ENCODE results near the gene BRIX1. TPM values are rescaled to one million over a fixed set of nuclear protein-coding genes. Genes with fewer than 3 reads are reported as not detected.

BRIX1 gene
- total and polyA plus RNA-seq, 9 of the 15 experiments (the other 6 are each of a cell fraction or from before 2014, with no cell fraction given): 115 to 193 (median 159) TPM

- TF ChIP-seq FIP1L1 (IDR thresholded peaks at IDR 0.05; ENCODE audit: low read depth, low read length, poor library complexity, severe bottlenecking): no peak
- no peak for TF ChIP-seq ETS2 (tag; IDR thresholded peaks at IDR 0.05; ENCODE audit: borderline replicate concordance, poor library complexity, severe bottlenecking)
- no peak for TF ChIP-seq MTA2 (IDR thresholded peaks at IDR 0.05; ENCODE audit: low read depth)
These were observed 29.0 kb upstream of the BRIX1 start (continued) for GRCh38 chr5:34886392-34887119.

- H3K9me1 ChIP-seq (ENCODE audit: control insufficient read depth, insufficient read depth, low read length): no peaks in the 10 kb centered on the region
- H3K27ac ChIP-seq (ENCODE audit: extremely low read depth, low read depth, low read length): no peak overlapping the region
- H3K36me3 ChIP-seq (ENCODE audit: control insufficient read depth, insufficient read depth, low read length): no peaks in the 10 kb centered on the region
- no peak overlapping the region for H3K9ac ChIP-seq (ENCODE audit: insufficient read depth in 1 of 2, low read depth in 2 of 2, low read length in 2 of 2)
- H3K4me1 ChIP-seq (replicated peaks in 1 of 2; ENCODE audit: control insufficient read depth in 2 of 2, insufficient read depth in 2 of 2, low read length in 2 of 2): 0 out of 5 replicates have a peak, but pooled peaks cover 0 to 2% of the 10 kb centered on the region in 2 experiments
- no peak for FAIRE-seq
- no peak; the same call in 1 of the 3 replicates for ATAC-seq
- in situ Hi-C loops (cut with MboI): no loop called here
- ChIA-PET CTCF (ENCODE audit: low intra/inter-chr PET ratio) (no interaction called here), POLR2A (interaction anchor here (1.4 kb wide), 1 partner anchor 9 kb away, joined by 4 read pairs; no protein-coding TSS in a partner anchor)
- intact Hi-C loops (cut with micrococcal nuclease): no loop called here
- no peak for DNase-seq (ENCODE audit: extremely low read depth in 1 of 4, low spot score in 3 of 4)
- no peaks in the 10 kb centered on the region for H3K27me3 ChIP-seq (ENCODE audit: control insufficient read depth in 2 of 2, insufficient read depth in 2 of 2, low read length in 2 of 2)
- H3K9me3 ChIP-seq (replicated peaks; ENCODE audit: control insufficient read depth, insufficient read depth, low read depth, low read length): no peaks in the 10 kb centered on the region
- no peak overlapping the region for H3K4me3 ChIP-seq
- no peak overlapping the region for H3K4me2 ChIP-seq (ENCODE audit: insufficient read depth, low read length)
- BruUV-seq (replicated peaks): no TSS peak
- H3K79me2 ChIP-seq (ENCODE audit: control insufficient read depth, insufficient read depth, low read length): no peaks in the 10 kb centered on the region
- 44% methylated on average over 1 of the region's 1 CpG for WGBS (ENCODE audit: insufficient coverage, low coverage, missing lambda C conversion rate)
- no peaks in the 10 kb centered on the region for H4K20me1 ChIP-seq (replicated peaks; ENCODE audit: control insufficient read depth, insufficient read depth, low read length)
- H2AFZ ChIP-seq (ENCODE audit: low read depth, low read length): no peak overlapping the region
- TF ChIP-seq NCOA2 (IDR thresholded peaks at IDR 0.05; ENCODE audit: partially characterized antibody in 2 of 2): no peak
- TF ChIP-seq THRAP3 (IDR thresholded peaks at IDR 0.05; ENCODE audit: borderline replicate concordance): no peak
- TF ChIP-seq JUN (IDR thresholded peaks at IDR 0.05; ENCODE audit: borderline replicate concordance, low read depth, low read length): no peak
- no peak for TF ChIP-seq JUN (CRISPR knock-in tag; IDR thresholded peaks at IDR 0.05; ENCODE audit: borderline replicate concordance)
- TF ChIP-seq NCOA4 (IDR thresholded peaks at IDR 0.05; ENCODE audit: partially characterized antibody): no peak
- TF ChIP-seq ETV1 (tag; conservative IDR thresholded peaks at IDR 0.05; ENCODE audit: low read depth): no peak
- no peak for TF ChIP-seq PHF20 (IDR thresholded peaks at IDR 0.05; ENCODE audit: partially characterized antibody)
- no peak for TF ChIP-seq SRSF7 (optimal IDR thresholded peaks at IDR 0.05; ENCODE audit: low read depth, low read length)
- TF ChIP-seq NELFE (IDR thresholded peaks at IDR 0.05; ENCODE audit: insufficient read depth, insufficient read length): no peak
- no peak for TF ChIP-seq ZNF398 (CRISPR knock-in tag; IDR thresholded peaks at IDR 0.05)
These were observed 26.1 kb upstream of the BRIX1 start for GRCh38 chr5:34889394-34889793.

Data from K562 (cell line).